Measurements from ENCODE around the gene DISC1.

GRCh38 chr1:231611851-231612250 lies 14.7 kb upstream of the DISC1 start:
- TF ChIP-seq CTCF (IDR thresholded peaks at IDR 0.05) = no peak
- no peak for TF ChIP-seq POLR2A (IDR thresholded peaks at IDR 0.05)
